SK-N-SH treated with all-trans-retinoic acid at 6 μM for 48 hours (cell line): ENCODE data around the gene SOHLH1.
"Not testable (repeated sequence)": the region's sequence is repeated elsewhere in the genome, so short reads cannot be mapped to it uniquely, and the experiment has no call there.

Experiments
- ATAC-seq: fragments of 200-7000 bp; cut with Tn5 transposase; 3 replicates; pipeline ENCODE4 v1.9.1; 2020; ENCODE audit warnings: mild to moderate bottlenecking, moderate library complexity
- ARNTL ChIP-seq: fragments of 450-650 bp; formaldehyde crosslinking; IDR thresholded peaks from 2 replicates; pipeline ENCODE4 v1.5.0; 2020; ENCODE audit warnings: low read depth, mild to moderate bottlenecking, moderate library complexity, borderline replicate concordance
- BACH2 ChIP-seq: fragments of 250-450 bp; sonication (Bioruptor Pico); IDR thresholded peaks from 2 replicates; pipeline ENCODE4 v1.9.0; 2021; ENCODE audit warnings: mild to moderate bottlenecking, borderline replicate concordance
- CSDC2 ChIP-seq: fragments of 250-450 bp; sonication (Bioruptor Pico); IDR thresholded peaks from 2 replicates; pipeline ENCODE4 v1.5.0; 2020; ENCODE audit warnings: mild to moderate bottlenecking, moderate library complexity
- ESRRG ChIP-seq: fragments of 250-450 bp; sonication (Bioruptor Pico); IDR thresholded peaks from 2 replicates; pipeline ENCODE4 v1.6.1; 2021; ENCODE audit warnings: mild to moderate bottlenecking
- GLIS3 ChIP-seq: fragments of 250-450 bp; sonication (Bioruptor Pico); IDR thresholded peaks from 2 replicates; pipeline ENCODE4 v1.5.0; 2020; ENCODE audit warnings: mild to moderate bottlenecking, moderate library complexity
- ISL1 ChIP-seq: fragments of 250-450 bp; sonication (Bioruptor Pico); IDR thresholded peaks from 2 replicates; pipeline ENCODE4 v2.1.2; 2022; ENCODE audit warnings: mild to moderate bottlenecking, moderate library complexity
- OSR1 ChIP-seq: fragments of 250-450 bp; sonication (Bioruptor Pico); IDR thresholded peaks from 2 replicates; pipeline ENCODE4 v1.8.0; 2022; ENCODE audit warnings: moderate library complexity, mild to moderate bottlenecking, inconsistent platforms
- PPARA ChIP-seq: fragments of 250-450 bp; sonication (Bioruptor Pico); IDR thresholded peaks from 2 replicates; pipeline ENCODE4 v1.5.0; 2020; ENCODE audit warnings: mild to moderate bottlenecking, borderline replicate concordance
- TOX ChIP-seq: fragments of 250-450 bp; sonication (Bioruptor Pico); IDR thresholded peaks from 2 replicates; pipeline ENCODE4 v1.8.0; 2021; ENCODE audit warnings: mild to moderate bottlenecking, moderate library complexity, borderline replicate concordance
- ZC3H10 ChIP-seq: fragments of 250-450 bp; sonication (Bioruptor Pico); IDR thresholded peaks from 2 replicates; pipeline ENCODE4 v1.5.1; 2021; ENCODE audit warnings: mild to moderate bottlenecking, moderate library complexity
- ZFP3 ChIP-seq: fragments of 250-450 bp; sonication (Bioruptor Pico); IDR thresholded peaks from 2 replicates; pipeline ENCODE4 v1.5.0; 2020; ENCODE audit warnings: mild to moderate bottlenecking, moderate library complexity
- ZFP30 ChIP-seq: fragments of 450-650 bp; formaldehyde crosslinking; IDR thresholded peaks from 2 replicates; pipeline ENCODE4 v1.5.0; 2022; ENCODE audit warnings: mild to moderate bottlenecking, moderate library complexity
- ZNF565 ChIP-seq: fragments of 450-650 bp; formaldehyde crosslinking; conservative IDR thresholded peaks from 2 replicates; pipeline ENCODE4 v1.5.0; 2020; ENCODE audit warnings: low read depth, mild to moderate bottlenecking, moderate library complexity
- ZNF70 ChIP-seq: fragments of 450-650 bp; formaldehyde crosslinking; IDR thresholded peaks from 2 replicates; pipeline ENCODE4 v1.5.0; 2020; ENCODE audit warnings: mild to moderate bottlenecking, moderate library complexity
- ZNF8 ChIP-seq: fragments of 450-650 bp; formaldehyde crosslinking; IDR thresholded peaks from 2 replicates; pipeline ENCODE4 v1.5.0; 2020; ENCODE audit warnings: mild to moderate bottlenecking, moderate library complexity
- TF ChIP-seq, protein P1 (sequence below): fragments of 250-450 bp; sonication (Bioruptor Pico); IDR thresholded peaks from 2 replicates; pipeline ENCODE4 v1.8.0; 2021; ENCODE audit warnings: low read depth, mild to moderate bottlenecking, moderate library complexity, borderline replicate concordance
- TF ChIP-seq, protein P2 (sequence below): fragments of 250-450 bp; sonication (Bioruptor Pico); IDR thresholded peaks from 2 replicates; pipeline ENCODE4 v1.8.0; 2020; ENCODE audit warnings: mild to moderate bottlenecking, moderate library complexity, borderline replicate concordance
- TF ChIP-seq, protein P3 (sequence below): fragments of 250-450 bp; sonication (Bioruptor Pico); IDR thresholded peaks from 2 replicates; pipeline ENCODE4 v1.5.1; 2021; ENCODE audit warnings: mild to moderate bottlenecking, moderate library complexity
- TF ChIP-seq, protein P4 (sequence below): fragments of 250-450 bp; sonication (Bioruptor Pico); IDR thresholded peaks from 2 replicates; pipeline ENCODE4 v1.5.0; 2020; ENCODE audit warnings: mild to moderate bottlenecking, moderate library complexity
- TF ChIP-seq, protein P5 (sequence below): fragments of 250-450 bp; sonication (Bioruptor Pico); IDR thresholded peaks from 2 replicates; pipeline ENCODE4 v1.5.1; 2020; ENCODE audit warnings: low read depth, mild to moderate bottlenecking, moderate library complexity

SOHLH1 gene

DNA sequence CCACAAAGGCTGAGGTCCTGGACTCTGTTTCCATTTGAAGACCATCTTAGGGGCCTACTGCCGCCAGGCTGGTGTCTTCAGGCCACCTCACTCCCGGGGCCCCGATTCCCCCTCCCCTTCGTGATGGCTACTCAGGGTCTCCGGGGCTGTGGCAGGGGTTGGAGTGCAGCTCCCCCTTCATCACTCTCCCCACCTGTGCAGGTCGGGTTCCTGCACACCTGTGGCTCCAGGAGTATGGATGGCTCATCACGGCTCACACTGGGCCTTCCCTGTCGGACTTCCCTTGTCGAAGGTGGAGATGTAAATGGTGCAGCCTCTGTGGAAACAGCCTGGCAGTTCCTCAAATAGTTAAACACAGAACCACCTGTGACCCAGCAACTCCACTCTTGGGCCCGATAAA, 24.3 kb downstream of the SOHLH1 start:
- no peak for TF ChIP-seq ZNF8 (CRISPR knock-in tag)
- TF ChIP-seq ISL1 = no peak
- TF ChIP-seq ARNTL = no peak
- no peak for TF ChIP-seq CSDC2 (CRISPR knock-in tag)
- TF ChIP-seq ZFP3 (CRISPR knock-in tag) = no peak
- TF ChIP-seq ESRRG (CRISPR knock-in tag) = no peak
- TF ChIP-seq, protein P1, sequence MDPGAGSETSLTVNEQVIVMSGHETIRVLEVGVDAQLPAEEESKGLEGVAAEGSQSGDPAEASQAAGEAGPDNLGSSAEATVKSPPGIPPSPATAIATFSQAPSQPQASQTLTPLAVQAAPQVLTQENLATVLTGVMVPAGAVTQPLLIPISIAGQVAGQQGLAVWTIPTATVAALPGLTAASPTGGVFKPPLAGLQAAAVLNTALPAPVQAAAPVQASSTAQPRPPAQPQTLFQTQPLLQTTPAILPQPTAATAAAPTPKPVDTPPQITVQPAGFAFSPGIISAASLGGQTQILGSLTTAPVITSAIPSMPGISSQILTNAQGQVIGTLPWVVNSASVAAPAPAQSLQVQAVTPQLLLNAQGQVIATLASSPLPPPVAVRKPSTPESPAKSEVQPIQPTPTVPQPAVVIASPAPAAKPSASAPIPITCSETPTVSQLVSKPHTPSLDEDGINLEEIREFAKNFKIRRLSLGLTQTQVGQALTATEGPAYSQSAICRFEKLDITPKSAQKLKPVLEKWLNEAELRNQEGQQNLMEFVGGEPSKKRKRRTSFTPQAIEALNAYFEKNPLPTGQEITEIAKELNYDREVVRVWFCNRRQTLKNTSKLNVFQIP (CRISPR knock-in tag) = no peak
- TF ChIP-seq BACH2 = no peak
- TF ChIP-seq, protein P2, sequence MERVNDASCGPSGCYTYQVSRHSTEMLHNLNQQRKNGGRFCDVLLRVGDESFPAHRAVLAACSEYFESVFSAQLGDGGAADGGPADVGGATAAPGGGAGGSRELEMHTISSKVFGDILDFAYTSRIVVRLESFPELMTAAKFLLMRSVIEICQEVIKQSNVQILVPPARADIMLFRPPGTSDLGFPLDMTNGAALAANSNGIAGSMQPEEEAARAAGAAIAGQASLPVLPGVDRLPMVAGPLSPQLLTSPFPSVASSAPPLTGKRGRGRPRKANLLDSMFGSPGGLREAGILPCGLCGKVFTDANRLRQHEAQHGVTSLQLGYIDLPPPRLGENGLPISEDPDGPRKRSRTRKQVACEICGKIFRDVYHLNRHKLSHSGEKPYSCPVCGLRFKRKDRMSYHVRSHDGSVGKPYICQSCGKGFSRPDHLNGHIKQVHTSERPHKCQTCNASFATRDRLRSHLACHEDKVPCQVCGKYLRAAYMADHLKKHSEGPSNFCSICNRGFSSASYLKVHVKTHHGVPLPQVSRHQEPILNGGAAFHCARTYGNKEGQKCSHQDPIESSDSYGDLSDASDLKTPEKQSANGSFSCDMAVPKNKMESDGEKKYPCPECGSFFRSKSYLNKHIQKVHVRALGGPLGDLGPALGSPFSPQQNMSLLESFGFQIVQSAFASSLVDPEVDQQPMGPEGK (CRISPR knock-in tag) = no peak
- TF ChIP-seq, protein P3, sequence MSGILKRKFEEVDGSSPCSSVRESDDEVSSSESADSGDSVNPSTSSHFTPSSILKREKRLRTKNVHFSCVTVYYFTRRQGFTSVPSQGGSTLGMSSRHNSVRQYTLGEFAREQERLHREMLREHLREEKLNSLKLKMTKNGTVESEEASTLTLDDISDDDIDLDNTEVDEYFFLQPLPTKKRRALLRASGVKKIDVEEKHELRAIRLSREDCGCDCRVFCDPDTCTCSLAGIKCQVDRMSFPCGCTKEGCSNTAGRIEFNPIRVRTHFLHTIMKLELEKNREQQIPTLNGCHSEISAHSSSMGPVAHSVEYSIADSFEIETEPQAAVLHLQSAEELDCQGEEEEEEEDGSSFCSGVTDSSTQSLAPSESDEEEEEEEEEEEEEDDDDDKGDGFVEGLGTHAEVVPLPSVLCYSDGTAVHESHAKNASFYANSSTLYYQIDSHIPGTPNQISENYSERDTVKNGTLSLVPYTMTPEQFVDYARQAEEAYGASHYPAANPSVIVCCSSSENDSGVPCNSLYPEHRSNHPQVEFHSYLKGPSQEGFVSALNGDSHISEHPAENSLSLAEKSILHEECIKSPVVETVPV (CRISPR knock-in tag) = no peak
- TF ChIP-seq OSR1 (CRISPR knock-in tag) = no peak
- ATAC-seq = no peak

DNA sequence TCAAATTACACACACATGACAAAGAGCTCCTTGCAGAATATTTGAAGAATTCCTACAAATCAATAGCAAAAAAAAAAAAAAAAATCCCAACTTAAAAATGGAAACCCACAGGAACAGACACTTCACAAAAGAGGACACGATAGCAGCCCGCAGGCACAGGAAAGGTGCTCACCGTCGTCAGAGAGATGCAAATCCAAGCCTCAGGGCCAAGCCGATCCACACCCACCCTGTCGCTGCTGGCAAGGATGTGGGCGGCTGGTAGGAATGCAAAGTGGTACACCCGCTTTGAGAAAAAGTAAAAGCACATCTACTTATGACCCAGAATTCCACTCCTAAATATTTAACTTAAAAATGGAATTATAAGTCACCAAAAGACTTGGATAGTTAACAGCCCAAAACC, 25.3 kb downstream of the SOHLH1 start:
- ATAC-seq = no peak
- no peak for TF ChIP-seq ZC3H10 (CRISPR knock-in tag)
- TF ChIP-seq PPARA (CRISPR knock-in tag) = no peak
- TF ChIP-seq CSDC2 (CRISPR knock-in tag) = no peak
- no peak for TF ChIP-seq ZFP30 (CRISPR knock-in tag)
- TF ChIP-seq, protein P4, sequence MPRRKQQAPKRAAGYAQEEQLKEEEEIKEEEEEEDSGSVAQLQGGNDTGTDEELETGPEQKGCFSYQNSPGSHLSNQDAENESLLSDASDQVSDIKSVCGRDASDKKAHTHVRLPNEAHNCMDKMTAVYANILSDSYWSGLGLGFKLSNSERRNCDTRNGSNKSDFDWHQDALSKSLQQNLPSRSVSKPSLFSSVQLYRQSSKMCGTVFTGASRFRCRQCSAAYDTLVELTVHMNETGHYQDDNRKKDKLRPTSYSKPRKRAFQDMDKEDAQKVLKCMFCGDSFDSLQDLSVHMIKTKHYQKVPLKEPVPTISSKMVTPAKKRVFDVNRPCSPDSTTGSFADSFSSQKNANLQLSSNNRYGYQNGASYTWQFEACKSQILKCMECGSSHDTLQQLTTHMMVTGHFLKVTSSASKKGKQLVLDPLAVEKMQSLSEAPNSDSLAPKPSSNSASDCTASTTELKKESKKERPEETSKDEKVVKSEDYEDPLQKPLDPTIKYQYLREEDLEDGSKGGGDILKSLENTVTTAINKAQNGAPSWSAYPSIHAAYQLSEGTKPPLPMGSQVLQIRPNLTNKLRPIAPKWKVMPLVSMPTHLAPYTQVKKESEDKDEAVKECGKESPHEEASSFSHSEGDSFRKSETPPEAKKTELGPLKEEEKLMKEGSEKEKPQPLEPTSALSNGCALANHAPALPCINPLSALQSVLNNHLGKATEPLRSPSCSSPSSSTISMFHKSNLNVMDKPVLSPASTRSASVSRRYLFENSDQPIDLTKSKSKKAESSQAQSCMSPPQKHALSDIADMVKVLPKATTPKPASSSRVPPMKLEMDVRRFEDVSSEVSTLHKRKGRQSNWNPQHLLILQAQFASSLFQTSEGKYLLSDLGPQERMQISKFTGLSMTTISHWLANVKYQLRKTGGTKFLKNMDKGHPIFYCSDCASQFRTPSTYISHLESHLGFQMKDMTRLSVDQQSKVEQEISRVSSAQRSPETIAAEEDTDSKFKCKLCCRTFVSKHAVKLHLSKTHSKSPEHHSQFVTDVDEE (CRISPR knock-in tag) = no peak
- TF ChIP-seq ZNF8 (CRISPR knock-in tag) = no peak
- no peak for TF ChIP-seq ZNF565 (CRISPR knock-in tag)
- TF ChIP-seq TOX (CRISPR knock-in tag) = no peak
- no peak for TF ChIP-seq ZNF70 (CRISPR knock-in tag)
- no peak for TF ChIP-seq BACH2
- TF ChIP-seq ESRRG (CRISPR knock-in tag) = no peak

- ATAC-seq = not testable (repeated sequence)
Measured at GRCh38 chr9:135672786-135673185, 26.5 kb downstream of the SOHLH1 start.

DNA sequence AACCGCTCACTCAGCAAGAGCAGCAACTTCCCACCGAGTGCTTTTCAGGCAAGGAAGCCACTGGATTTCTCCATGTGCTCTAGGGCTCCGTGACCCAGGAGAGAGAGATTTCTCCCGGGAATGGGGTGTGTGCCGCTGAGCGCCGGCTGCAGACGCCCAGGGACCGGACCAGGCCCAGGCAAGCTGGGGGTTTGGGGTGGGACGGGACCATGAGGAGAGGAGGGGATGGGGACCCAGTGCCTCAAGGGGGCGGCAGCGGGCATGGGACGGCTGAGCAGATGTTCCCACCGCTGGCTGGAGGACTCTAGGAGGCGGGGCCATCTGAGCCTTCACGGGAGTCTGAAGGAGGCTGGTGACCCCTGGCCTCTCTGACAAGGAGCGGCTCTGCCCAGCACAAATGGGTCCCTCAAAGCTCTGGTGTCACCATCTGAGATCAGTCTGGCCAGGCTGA, 27.7 kb downstream of the SOHLH1 start:
- no peak for ATAC-seq
- TF ChIP-seq ZNF70 (CRISPR knock-in tag) = no peak
- no peak for TF ChIP-seq GLIS3
- TF ChIP-seq, protein P4 (CRISPR knock-in tag) = no peak
- TF ChIP-seq, protein P5, sequence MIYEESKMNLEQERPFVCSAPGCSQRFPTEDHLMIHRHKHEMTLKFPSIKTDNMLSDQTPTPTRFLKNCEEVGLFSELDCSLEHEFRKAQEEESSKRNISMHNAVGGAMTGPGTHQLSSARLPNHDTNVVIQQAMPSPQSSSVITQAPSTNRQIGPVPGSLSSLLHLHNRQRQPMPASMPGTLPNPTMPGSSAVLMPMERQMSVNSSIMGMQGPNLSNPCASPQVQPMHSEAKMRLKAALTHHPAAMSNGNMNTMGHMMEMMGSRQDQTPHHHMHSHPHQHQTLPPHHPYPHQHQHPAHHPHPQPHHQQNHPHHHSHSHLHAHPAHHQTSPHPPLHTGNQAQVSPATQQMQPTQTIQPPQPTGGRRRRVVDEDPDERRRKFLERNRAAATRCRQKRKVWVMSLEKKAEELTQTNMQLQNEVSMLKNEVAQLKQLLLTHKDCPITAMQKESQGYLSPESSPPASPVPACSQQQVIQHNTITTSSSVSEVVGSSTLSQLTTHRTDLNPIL = no peak
- no peak for TF ChIP-seq ISL1
- TF ChIP-seq ZNF565 (CRISPR knock-in tag) = no peak
